ENCODE results near the gene TEX35. TPM values are rescaled to one million over a fixed set of nuclear protein-coding genes. Genes with fewer than 3 reads are reported as not detected.

TEX35 gene
- total RNA-seq, 1 experiment from 2014 or later: not detected

DNA sequence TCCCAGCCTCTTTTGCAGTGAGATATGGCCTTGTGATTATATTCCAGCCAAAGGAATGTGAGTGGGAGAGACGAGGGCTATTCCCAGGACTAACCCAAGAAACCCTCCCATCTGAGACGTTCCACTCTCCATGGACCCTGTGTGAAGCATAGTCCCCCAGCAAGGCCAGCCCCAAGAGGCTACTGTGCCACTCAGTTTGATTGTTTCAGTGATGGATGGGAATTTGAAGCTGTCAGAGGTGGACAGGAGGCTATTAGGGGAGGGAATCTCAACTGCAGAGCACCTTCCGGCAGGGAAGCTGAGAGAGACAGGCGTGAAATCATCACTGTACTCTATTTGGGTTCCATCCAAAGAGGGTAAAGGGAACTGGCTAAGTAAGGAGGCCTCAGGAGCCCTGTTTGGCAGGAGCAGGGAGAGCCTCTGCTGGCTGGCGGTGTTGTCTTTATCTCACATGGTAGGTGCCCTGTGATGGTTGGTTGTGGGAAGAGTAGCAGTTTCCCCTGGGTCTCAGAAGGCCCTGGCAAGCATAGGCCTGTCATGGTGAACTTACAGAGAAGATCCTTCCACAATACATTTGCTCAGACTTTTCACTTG is 3.4 kb upstream of the TEX35 start:
- no peaks in the 10 kb centered on the region for H3K27me3 ChIP-seq (ENCODE audit: insufficient read depth, low read length)
- ChIA-PET CTCF (interaction anchor here (4.2 kb wide), 1 partner anchor 8 kb away, joined by 23 read pairs; no protein-coding TSS in a partner anchor), POLR2A (no interaction called here), RAD21 (ENCODE audit: low non-redundant PET in 1 of 2, low total read pairs in 2 of 2, uncharacterized antibody in 2 of 2, unreplicated experiment in 2 of 2) (no interaction called here)
- intact Hi-C loops (cut with micrococcal nuclease): no loop called here
- H3K4me2 ChIP-seq (ENCODE audit: low read length): no peak overlapping the region
- ATAC-seq (no peak), DNase-seq (ENCODE audit: low read depth, low spot score) (no peak)
- H3K4me3 ChIP-seq (replicated peaks in 1 of 2; ENCODE audit: low read depth in 1 of 2, low read length in 2 of 2): no peak overlapping the region
- no peak overlapping the region for H3K27ac ChIP-seq (ENCODE audit: low read depth, low read length)
- no peak overlapping the region for H3K9ac ChIP-seq (ENCODE audit: low read length)
- no peaks in the 10 kb centered on the region for H3K9me2 ChIP-seq (ENCODE audit: insufficient read depth)
- H4K20me1 ChIP-seq (ENCODE audit: insufficient read depth): no peaks in the 10 kb centered on the region
- no peaks in the 10 kb centered on the region for H3K36me3 ChIP-seq (ENCODE audit: control insufficient read depth in 1 of 2, insufficient read depth in 2 of 2, low read length in 2 of 2)
- H3K4me1 ChIP-seq (ENCODE audit: control insufficient read depth in 1 of 2, insufficient read depth in 2 of 2, low read length in 2 of 2): no peaks in the 10 kb centered on the region
- no peak overlapping the region for H2AFZ ChIP-seq (ENCODE audit: low read depth, low read length, poor library complexity, severe bottlenecking)
- no peaks in the 10 kb centered on the region for H3K79me2 ChIP-seq (ENCODE audit: insufficient read depth, low read length)
- no peak for TF ChIP-seq TCF7L2 (IDR thresholded peaks at IDR 0.05; ENCODE audit: borderline replicate concordance, extremely low read depth, insufficient read depth, insufficient read length)
- TF ChIP-seq JUND (IDR thresholded peaks at IDR 0.05): no peak
- TF ChIP-seq ZFX (IDR thresholded peaks at IDR 0.05): no peak
- TF ChIP-seq, protein P1, sequence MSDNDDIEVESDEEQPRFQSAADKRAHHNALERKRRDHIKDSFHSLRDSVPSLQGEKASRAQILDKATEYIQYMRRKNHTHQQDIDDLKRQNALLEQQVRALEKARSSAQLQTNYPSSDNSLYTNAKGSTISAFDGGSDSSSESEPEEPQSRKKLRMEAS (IDR thresholded peaks at IDR 0.05): no peak
- BruUV-seq (replicated peaks): no TSS peak
- no peaks in the 10 kb centered on the region for H3K9me3 ChIP-seq (ENCODE audit: control insufficient read depth in 1 of 2, insufficient read depth in 1 of 2, low read depth in 1 of 2, low read length in 2 of 2)

DNA sequence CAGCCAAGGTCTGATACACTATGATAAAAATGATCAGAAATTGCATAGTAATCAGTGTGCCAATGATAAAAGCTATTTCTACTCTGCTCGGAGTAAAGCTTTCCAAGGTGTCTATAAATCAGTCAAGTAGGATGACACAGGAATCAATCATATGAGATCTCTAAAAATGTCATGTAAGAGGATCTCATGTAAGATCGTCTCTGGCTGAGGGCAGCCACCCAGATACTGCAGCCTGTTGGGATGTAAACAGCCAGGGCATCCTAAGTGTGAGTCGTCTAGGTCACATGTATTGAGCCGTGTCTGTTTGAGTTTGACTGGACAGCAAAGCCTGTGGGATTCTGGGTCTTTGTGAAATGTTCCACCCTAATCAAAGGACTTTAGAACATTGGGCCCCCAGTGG is 2.8 kb upstream of the TEX35 start:
- Histone ChIP-seq H3K4me3 (replicated peaks in 1 of 2; ENCODE audit: low read depth in 1 of 2, low read length in 2 of 2) (no peak overlapping the region), H4K20me1 (ENCODE audit: insufficient read depth) (no peaks in the 10 kb centered on the region), H3K9me3 (ENCODE audit: control insufficient read depth in 1 of 2, insufficient read depth in 1 of 2, low read depth in 1 of 2, low read length in 2 of 2) (no peaks in the 10 kb centered on the region), H2AFZ (ENCODE audit: low read depth, low read length, poor library complexity, severe bottlenecking) (no peak overlapping the region), H3K36me3 (ENCODE audit: control insufficient read depth in 1 of 2, insufficient read depth in 2 of 2, low read length in 2 of 2) (no peaks in the 10 kb centered on the region), H3K27ac (ENCODE audit: low read depth, low read length) (no peak overlapping the region), H3K9ac (ENCODE audit: low read length) (no peak overlapping the region), H3K4me1 (ENCODE audit: control insufficient read depth in 1 of 2, insufficient read depth in 2 of 2, low read length in 2 of 2) (no peaks in the 10 kb centered on the region), H3K4me2 (ENCODE audit: low read length) (no peak overlapping the region), H3K79me2 (ENCODE audit: insufficient read depth, low read length) (no peaks in the 10 kb centered on the region), H3K27me3 (ENCODE audit: insufficient read depth, low read length) (no peaks in the 10 kb centered on the region), H3K9me2 (ENCODE audit: insufficient read depth) (no peaks in the 10 kb centered on the region)
- ChIA-PET RAD21 (ENCODE audit: low non-redundant PET in 1 of 2, low total read pairs in 2 of 2, uncharacterized antibody in 2 of 2, unreplicated experiment in 2 of 2) (no interaction called here), CTCF (interaction anchor here (4.2 kb wide), 1 partner anchor 9 kb away, joined by 23 read pairs; no protein-coding TSS in a partner anchor), POLR2A (no interaction called here)
- intact Hi-C loops (cut with micrococcal nuclease): no loop called here
- ATAC-seq (no peak), DNase-seq (ENCODE audit: low read depth, low spot score) (no peak)
- BruUV-seq (replicated peaks): no TSS peak
- TF ChIP-seq CBX3 (IDR thresholded peaks at IDR 0.05; ENCODE audit: low read depth) (no peak), SRF (IDR thresholded peaks at IDR 0.05; ENCODE audit: low read depth) (no peak), SP1 (IDR thresholded peaks at IDR 0.05; ENCODE audit: low read depth) (no peak), EZH2phosphoT487 (IDR thresholded peaks at IDR 0.05; ENCODE audit: borderline replicate concordance) (no peak), POLR2A (IDR thresholded peaks at IDR 0.05; ENCODE audit: borderline replicate concordance, extremely low read depth, insufficient read depth, insufficient read length) (no peak), ZNF274 (IDR thresholded peaks at IDR 0.05; ENCODE audit: low read depth, low read length) (no peak), EGR1 (IDR thresholded peaks at IDR 0.05; ENCODE audit: low read depth) (no peak)
- TF ChIP-seq, protein P2, sequence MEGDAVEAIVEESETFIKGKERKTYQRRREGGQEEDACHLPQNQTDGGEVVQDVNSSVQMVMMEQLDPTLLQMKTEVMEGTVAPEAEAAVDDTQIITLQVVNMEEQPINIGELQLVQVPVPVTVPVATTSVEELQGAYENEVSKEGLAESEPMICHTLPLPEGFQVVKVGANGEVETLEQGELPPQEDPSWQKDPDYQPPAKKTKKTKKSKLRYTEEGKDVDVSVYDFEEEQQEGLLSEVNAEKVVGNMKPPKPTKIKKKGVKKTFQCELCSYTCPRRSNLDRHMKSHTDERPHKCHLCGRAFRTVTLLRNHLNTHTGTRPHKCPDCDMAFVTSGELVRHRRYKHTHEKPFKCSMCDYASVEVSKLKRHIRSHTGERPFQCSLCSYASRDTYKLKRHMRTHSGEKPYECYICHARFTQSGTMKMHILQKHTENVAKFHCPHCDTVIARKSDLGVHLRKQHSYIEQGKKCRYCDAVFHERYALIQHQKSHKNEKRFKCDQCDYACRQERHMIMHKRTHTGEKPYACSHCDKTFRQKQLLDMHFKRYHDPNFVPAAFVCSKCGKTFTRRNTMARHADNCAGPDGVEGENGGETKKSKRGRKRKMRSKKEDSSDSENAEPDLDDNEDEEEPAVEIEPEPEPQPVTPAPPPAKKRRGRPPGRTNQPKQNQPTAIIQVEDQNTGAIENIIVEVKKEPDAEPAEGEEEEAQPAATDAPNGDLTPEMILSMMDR (IDR thresholded peaks at IDR 0.05 in 2 of 3, conservative IDR thresholded peaks at IDR 0.05 in 1 of 3; ENCODE audit: borderline replicate concordance in 1 of 3, insufficient read depth in 1 of 3, low read depth in 2 of 3, low read length in 2 of 3): no peak
- TF ChIP-seq, protein P3, sequence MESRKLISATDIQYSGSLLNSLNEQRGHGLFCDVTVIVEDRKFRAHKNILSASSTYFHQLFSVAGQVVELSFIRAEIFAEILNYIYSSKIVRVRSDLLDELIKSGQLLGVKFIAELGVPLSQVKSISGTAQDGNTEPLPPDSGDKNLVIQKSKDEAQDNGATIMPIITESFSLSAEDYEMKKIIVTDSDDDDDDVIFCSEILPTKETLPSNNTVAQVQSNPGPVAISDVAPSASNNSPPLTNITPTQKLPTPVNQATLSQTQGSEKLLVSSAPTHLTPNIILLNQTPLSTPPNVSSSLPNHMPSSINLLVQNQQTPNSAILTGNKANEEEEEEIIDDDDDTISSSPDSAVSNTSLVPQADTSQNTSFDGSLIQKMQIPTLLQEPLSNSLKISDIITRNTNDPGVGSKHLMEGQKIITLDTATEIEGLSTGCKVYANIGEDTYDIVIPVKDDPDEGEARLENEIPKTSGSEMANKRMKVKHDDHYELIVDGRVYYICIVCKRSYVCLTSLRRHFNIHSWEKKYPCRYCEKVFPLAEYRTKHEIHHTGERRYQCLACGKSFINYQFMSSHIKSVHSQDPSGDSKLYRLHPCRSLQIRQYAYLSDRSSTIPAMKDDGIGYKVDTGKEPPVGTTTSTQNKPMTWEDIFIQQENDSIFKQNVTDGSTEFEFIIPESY (IDR thresholded peaks at IDR 0.05; ENCODE audit: extremely low read depth, insufficient replicate concordance, low read length): no peak
